Inflammatory macrophage treated with lipopolysaccharide for 4 hours (primary cell): ENCODE measurements around the gene REELD1.

Experiments
- DNase-seq: peaks from one replicate; pipeline ENCODE4 v3.0.0-alpha.2; 2020

REELD1 gene

DNA sequence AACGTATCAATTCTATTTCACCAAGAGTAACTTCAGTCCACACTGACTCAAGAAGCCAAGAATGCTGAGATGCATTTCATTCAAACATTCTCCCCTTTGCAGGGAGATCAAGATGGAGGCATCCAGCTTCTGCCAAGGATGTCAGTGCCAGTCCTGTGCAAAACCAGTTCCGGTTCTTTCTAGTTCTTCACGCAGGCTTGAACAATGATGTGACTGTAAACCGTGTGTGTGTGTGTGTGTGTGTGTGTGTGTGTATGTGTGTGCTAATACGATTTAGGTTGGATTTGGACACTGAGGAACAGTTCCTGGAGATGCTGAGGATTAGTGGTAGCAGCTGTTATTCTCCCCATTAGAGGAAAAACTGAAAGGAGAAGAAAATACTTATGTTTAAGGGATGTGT, at the start of gene REELD1:
REELD1 (plus strand) TSS at position 301 of the 400 bp plus-strand sequence. CDS start 2,415 bp downstream, outside the sequence.
- no peak for DNase-seq

DNA sequence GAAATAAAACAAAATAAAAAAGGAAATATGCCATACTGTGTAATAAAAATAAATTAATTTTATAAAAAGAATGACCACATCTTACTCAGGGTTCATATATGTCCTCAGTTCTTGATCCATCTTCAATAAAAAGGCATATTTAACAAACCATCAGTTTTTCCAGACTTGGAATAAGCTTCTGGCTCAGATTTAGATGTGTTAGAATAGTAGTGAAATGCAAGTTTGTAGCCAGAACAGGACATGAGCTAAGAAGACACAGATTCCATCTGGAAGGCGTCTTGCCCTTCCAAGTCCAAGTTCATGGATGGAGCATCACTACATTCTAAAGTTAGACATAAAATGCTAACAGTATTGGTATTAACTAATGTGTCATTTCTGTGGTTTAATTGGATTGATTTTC, 49.1 kb upstream of the REELD1 start:
- DNase-seq: no peak

DNA sequence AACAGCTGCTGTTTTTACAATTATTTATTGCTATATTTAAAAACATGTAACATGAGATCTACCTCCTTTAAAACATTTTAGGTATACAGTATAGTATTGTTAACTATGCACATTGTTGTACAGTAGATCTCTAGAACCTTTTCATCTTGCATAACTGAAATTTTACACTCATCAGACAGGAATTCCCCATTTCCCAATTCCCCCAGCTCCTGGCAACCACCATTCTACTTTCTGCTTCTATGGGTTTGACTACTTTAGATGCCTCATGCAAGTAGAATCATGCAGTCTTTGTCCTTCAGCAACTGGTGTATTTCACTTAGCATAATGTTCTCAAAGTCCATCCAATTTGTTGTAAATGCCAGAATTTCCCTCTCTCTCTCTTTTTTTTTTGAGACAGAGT, 48.5 kb upstream of the REELD1 start:
- DNase-seq: peak; percentile 57

DNA sequence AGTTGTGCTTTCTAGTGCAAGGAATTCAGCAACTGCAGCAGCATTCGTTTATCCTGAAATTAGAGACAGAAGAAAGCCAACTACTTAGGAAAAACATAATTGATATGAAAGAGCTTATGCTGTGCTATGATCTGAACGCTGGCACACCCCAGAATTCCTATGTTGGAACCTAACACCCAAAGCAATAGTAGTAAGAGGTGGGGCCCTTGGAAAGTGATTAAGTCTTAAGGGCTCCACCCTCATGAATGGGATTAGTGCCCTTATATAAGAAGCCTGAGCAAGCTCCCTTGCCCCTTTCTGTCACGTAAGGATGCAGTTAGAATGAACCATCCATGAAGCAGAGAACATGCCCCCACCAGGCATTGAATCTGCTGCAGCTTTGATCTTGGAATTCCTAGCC, 44.2 kb upstream of the REELD1 start:
- DNase-seq: no peak

DNA sequence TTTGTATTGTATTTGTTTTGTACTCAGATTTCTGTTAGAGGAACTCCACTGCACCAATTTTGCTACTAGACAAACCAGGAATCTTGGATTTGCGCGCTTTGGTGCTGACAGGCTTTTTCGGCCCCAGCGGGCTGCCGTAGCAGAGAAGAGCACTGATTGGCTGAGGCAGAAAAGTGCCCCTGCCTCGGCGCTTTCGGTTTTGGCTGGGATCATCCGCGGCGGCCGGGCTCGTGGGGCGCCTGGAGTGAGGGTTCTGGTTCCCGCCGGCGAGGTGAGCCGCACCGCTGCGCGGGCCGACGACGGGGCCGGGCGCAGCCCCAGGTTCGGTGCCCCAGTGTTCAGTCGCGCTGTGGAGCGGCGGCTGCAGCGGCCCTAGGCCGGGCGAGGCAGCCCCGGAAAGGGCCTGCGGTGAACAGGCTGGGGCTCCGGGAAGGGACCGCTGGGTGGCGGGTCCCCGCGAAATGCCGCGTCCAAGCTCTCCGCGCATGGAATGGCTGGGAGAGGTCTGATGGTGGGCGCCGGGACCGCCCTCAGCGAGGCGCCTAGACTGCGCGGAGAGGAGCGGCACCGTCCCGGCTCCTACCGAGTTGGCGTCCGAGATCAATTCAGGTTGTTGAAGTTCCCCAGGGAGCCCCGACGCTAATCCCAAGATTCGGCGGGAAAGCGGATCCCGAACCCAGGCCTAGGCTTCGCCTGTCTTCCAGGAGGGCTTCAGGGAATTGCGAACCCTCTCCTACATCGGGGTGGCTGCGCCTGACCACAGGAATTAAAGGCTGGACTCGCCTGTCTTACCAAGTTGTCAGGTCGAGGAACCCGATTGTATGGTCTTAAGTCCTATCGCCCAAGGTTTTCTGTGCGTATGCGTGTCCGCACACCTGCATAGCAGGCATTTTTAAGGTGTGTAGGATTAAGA, 38.5 kb upstream of the REELD1 start, which contains the start of gene LSM6:
LSM6 (plus strand) TSS at position 178 of the 913 bp plus-strand sequence. CDS start 7,204 bp downstream, outside the sequence.
- peak; percentile 85 for DNase-seq

DNA sequence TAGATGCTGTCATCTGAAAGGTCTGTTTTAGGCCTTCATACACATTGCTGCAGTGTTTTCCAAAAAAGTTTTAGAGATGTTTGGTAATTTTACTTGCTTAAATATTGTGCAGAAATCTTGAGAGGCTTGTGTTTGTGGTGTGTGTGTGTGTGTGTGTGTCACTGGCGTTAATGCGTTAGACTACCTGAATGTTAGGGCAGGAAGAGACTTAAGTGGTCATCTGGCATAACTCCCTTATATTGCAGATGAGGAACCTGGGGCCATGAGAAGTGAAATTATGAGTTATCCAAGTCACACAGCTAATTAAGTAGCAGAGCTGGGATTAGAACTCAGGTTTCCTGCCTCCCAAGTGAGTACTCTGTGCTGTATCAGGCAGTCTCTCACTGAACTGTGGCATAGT, 37.4 kb upstream of the REELD1 start:
- peak; percentile 35 for DNase-seq

DNA sequence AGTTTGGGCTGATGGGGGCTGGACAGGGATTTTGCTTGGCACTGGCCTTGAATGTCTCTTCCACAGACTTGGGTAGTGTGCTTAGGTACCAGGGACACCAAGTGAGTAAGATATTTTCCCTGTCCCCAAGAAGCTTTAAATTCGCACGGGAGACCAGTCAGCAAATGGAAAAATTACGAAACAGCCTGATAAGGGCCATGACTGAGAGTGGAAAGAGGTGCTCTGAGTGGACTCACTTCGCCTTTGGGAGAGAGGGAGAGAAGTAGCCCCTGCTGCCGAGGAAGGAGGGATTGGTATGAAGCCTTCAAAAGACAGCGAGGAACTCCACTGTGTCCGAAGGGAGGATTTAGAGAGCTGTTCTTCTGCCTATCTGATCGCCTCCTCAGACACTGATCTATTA, 36.2 kb upstream of the REELD1 start:
- no peak for DNase-seq

DNA sequence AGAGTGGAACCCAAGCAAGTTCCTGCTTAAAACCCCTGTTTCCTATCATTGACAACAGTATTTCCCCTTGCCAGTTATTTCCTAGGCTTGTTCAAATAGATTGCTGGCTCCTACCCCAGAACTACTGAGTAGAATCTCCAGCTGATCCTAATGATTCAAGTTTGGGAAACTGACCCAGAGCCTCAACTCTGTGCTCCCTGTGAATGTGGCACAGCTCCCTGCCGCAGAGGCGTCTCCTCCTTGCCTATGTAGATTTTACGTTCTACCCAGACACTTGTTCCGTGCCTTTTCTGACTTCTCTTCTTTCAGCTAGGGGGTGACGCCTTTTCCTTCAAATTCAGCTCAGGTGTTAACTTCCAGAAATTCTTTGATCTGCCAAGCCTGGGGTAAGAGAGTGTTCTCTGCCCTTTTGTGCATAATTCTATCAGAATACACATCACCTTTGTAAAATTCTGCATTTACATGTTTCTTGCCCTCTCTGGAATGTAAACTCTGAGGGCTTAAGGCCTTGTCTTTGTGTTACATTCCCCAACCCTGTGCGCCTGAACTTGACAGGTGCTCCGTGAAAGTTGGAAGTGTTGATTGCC, 34.5 kb upstream of the REELD1 start:
- no peak for DNase-seq

DNA sequence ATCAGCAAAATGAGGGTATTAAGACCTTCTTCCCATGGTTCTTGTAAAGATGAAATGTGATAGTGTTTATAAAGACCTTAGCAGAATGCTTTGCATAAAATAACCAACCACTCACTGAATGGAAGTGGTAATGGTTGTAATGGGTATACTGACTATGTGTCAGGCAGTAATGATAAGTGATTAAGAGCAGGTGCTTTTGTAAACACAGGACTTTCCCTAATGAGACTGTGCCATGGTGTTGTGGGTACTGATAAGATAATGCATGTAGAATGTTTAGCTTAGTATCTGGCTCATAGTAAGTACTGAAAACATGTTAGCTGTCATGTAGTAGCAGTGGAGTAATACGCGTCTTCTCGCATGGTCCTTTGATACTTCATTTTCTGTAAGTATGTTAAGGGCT, 31.9 kb upstream of the REELD1 start:
- no peak for DNase-seq

DNA sequence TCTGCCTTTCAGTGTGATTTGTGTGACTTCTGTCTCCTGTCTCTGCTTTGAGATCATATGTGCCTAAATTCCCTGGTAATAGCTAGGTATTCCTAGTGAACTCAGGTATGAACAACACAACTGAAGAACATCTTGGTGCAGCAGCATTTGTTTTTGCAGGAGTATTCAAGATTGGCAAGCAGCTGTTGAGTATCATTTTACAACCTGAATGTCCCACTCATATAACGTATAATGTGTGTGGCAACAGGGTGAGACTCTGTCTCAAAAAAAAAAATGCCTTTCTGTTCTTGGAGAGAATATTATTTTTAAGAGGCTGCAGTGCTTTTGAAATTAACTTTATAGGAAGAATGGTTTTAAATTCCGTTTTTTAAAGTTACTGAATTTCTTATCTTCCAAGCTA, 31.1 kb upstream of the REELD1 start:
- no peak for DNase-seq

DNA sequence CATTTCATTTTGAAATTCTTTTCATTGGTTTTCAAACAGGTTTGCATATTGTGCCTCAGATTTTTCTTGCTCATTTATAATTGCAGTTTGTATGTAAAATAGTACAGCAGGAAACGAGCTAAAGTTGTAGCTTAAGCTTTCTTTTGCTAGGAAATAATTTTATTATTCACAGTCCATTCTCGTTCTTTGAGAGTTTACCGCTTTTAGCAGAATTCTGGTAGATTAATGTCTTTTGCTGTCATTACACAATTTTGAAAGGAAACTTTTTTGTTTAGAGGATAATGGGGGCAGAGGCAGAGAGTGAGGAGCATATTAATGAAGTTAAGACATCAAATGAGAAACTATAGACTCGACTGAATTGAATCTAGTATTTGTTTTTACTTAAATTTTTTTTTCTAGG, 28.3 kb upstream of the REELD1 start:
- no peak for DNase-seq

DNA sequence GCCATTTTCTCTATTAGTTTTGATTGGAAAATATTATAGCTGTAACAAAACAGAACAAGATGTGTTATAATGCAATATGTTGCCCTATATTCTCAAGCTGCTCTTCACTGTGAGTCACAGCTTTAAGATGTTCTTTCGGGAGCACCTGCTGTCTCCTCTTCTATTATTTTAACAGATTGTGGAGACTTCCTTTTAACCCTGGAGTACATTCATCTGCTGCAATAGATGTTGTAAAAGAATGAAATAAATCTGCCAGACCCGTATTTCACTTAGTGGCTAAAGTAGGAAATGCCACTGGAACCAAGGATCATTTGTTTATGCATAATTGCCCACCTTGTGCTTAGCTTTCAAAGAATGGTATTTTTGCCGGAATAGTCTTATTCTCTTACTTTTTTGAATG, 27.7 kb upstream of the REELD1 start:
- no peak for DNase-seq

DNA sequence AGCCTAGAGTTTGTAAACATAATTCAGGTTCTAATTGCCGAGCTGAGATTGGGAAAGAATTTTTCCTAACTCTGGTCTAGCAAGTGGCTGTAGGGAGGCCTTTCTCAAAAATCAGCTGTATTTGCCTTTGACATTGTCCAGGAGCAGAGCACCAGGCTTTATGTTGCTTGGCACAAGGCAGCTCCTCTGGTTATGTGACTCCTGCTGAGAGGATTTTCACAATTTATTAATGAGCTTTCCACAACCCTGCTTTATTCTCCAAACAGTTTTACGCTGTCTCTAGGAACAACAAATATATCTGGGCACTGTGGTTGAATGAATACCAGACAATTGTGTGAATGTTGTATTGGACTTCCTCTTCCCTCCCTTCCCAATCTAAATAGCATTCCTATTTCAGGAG, 23.9 kb upstream of the REELD1 start:
- no peak for DNase-seq

DNA sequence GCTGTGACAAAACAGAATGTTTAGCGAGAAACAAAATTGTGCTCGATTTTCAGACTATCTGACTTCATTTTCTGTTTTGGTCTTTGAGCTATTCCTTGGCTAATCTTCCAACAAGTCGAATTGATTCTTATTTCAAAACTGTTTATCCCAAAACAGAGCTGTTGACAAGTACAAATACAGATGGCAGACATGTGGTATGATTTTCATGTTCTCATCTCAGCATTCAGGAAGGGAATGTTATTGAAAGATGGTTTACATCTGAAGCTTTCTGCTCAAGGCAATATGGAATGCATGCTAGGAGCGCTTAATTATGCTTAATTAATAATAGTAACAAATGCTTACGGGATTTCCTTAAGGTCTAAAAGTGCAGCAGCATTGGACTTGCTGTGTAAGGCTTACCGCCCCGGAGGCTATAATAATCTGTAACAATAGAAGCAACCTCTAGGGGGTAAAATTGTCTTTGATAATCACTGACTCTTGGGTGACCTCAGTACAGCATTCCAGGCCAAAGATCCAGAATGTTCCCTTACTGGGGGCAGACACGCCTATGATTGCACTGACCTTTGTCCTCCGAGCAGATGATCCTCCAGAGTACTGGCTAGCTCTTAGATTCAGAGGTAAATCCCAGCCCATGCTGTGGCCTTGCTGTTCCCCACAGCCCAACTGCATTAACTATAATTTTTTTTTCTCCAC, 22.4 kb upstream of the REELD1 start:
- no peak for DNase-seq

DNA sequence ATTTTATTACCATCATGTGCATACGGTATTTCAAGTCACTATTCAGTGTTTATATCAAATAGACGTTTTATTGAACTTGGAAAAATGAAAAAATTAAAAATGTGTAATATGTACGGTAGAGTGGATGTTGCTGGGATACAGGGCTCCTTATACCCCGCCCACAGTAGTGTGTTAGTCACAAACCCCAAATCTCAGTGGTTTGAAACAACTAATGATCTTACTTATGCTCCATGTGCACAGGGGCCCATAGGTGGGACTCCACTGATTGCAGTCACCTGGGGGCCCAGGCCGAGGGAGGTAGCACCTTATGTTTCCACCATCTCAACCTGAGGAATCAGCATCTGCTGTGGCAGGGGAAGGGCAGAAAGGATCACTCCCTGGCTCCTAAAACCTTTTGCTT, 20.7 kb upstream of the REELD1 start:
- no peak for DNase-seq

DNA sequence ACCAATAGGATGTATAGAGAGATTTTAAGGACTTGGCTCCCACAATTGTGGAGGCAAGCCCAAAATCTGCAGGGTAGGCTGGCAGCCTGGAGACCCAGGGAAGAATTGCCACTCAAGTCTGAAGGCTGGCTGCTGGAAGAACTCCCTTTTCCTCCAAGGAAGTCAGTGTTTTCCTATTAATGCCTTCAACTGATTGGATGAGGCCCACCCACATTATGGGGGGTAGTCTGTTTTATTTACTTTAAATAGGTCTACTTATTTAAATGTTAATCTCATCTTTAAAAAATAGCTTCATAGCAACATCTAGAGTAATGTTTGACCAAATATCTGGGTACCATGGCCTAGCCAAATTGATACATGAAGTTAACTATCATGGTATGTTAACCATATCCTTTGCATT, 20.1 kb upstream of the REELD1 start:
- no peak for DNase-seq

DNA sequence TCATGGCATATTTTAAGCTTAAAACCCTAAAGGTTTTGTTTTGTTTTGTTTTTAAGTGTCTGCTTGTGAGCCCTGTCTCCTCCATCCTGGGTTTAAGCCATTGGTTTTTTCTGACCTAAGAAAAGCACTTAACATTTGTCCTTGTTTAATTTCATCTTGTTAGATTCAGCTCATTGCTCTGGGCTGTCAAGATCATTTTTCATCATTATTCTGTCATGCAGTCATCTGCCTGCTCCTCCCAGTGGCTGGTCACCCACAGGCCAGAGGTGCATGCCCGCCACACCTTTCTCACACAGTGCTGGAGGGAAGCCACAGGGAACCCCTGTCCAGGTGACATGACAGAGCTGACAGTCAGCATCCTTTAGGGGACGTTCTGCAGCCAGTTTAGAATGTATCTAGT, 11.7 kb upstream of the REELD1 start:
- DNase-seq: no peak

DNA sequence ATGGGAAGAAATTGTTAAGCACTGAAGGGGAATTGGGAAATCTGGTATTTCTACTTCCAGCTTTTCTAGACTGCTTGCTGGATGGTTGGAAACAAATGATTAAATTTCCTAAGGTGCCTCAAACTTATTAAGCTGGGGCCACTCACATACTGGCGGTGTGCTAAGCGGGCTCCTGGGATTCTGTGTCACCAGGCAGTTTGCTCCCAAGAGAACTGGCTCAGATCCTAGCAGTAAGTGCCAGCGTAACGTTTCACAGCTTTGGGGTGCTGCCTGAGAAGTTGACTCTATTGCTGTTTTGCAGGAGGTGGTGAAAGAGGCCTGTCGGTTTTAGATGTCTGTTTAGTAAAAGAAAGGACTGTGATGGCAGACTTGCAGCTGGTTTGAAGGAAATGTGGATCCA, 6.9 kb upstream of the REELD1 start:
- no peak for DNase-seq

DNA sequence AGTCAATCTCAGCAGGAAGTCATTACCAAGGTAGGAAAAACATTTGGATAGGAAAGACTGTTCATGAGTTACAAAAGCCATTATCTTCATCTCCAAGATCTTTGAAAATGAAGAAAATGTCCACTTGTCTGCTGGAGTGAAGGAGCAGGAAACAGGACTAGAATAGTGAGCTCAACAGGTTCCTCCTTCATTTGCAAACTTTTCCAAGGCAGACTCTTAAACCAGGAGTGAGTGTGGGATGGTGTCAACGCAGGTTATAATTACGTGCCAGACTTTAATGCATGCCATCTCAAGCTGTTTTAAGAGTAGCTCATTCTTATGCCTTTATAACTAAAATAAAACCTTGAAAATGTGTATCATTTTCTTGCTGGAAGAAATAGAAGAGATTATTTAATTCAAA, 3.4 kb upstream of the REELD1 start:
- DNase-seq: no peak

DNA sequence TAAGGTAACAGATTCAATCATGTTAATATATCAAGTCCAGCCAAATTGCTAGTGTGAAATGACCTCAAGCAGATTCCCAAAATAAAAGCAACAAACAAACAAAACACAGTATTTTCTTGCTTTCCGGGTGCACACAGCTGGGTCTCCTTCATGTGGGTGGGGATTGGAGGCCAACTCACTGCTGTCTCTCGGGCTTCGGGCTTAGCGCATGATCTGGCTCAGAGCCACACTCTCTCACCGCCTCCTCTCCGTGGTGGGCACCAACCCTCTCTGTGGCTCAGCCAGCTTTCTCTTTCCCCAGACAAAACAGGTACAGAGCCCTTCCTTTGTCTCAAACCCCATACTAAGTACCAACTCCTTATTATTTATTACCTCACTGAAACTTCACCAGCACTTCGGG, 2.9 kb upstream of the REELD1 start:
- DNase-seq: no peak

DNA sequence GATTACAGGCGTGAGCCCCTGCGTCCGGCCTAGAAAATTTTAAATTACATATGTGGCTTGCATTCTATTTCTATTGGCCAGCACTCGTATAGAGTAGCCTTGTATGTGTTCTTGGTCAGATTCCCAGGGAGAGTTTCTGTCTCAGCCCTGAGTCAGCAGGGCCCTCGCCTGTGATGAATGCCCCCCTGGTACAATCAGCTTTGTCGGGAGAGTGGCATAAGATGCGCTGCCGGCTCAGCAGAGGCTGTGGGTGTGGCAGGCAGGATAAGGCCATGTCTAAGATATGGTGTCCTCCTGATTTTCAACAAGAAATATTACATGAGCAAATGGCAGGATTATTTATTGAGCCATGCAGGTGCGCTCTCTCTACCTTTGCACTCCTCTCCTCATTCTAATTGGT, 1.6 kb upstream of the REELD1 start:
- no peak for DNase-seq

DNA sequence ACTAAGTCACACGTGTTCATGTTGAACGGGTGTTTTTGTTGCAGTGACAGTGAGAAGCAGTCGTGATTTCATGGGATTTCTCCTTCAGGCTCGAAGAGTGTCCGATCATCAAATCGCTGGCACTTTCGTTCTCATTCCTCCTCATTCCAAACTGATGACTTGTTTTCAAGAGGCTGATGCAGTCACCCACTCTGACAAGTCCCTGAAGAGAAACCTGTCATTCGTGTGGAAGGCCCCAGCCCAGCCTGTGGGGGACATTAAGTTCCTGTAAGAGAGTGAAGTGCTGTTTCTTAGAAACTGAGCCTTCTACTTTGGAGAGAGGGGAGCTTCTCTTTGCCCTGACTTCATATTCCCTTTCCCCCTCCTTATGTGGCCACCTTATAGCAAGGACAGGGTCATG, 8.0 kb downstream of the REELD1 start:
- no peak for DNase-seq

DNA sequence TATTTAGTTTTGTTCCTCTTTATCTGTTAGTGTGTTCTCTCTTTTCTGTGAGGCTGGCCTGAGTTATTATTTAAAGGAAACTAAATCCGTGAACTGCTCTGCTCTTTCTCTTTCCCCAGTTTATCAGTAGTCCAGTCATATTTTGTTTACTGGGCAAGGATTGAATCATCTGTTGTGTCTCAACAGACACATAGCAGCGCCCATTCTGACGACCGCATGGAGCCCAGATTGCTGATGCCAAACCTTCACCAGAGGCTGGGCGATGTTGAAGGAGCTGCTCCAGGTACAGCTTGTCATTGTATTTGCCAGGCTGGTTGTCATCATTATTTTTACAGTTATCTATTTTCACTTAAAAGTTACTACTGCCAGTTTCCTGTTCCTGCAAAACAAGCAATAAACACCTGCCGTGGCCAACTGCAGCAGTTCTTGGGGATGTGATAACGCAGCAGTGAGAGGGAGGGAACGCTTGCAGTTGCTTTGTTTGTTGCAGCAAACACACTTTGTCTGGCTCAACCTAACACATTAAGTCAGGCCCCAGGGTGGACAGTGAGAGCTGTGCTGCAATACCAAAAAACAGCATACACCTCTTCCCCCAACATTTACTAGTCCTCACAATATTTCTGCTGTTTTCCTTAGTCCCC, 10.1 kb downstream of the REELD1 start:
- DNase-seq: no peak
